ENCODE results near the gene MAML2.
A peak's percentile ranks its signal among the peaks of the same experiment; 100 is the strongest.

The MAML2 gene

DNA sequence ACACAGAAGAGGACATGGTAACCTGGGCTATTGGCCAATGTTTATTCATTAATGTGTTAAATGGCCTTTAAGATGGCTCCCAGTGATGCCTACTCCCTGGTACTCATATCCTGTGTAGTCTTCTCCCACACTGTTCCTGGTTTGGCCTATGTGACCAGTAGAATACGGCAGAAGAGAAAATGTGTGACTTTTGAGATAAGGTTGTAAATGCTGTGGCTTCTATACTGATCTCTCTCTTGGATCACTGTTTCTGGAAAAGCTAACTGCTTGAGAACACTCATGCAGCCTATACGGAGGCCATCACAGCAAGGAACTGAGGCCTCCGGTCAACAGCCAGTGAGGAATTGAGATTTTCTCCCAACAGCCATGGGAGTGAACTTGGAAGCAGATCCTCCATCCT, 24.1 kb downstream of the MAML2 start:
- Histone ChIP-seq H3K4me3 (ENCODE audit: low read length) (no peak overlapping the region), H3K79me2 (ENCODE audit: low read length) (peaks cover 96% of the 10 kb centered on the region), H3K36me3 (replicated peaks; ENCODE audit: insufficient read depth, low read length) (no peaks in the 10 kb centered on the region), H3K4me2 (ENCODE audit: low read depth, low read length) (no peak overlapping the region), H3K9me2 (replicated peaks; ENCODE audit: insufficient read depth, low read length) (no peaks in the 10 kb centered on the region), H3K27ac (ENCODE audit: low read length) (no peak overlapping the region), H3K9ac (ENCODE audit: low read length) (no peak overlapping the region), H3F3A (ENCODE audit: insufficient read depth, low read length) (peaks cover 16% of the 10 kb centered on the region), H3K4me1 (ENCODE audit: low read length) (peaks cover 29% of the 10 kb centered on the region), H3K27me3 (replicated peaks; ENCODE audit: insufficient read depth, low read length) (no peaks in the 10 kb centered on the region), H2AFZ (ENCODE audit: low read length) (no peak overlapping the region), H3K9me3 (replicated peaks; ENCODE audit: insufficient read depth, low read length) (no peaks in the 10 kb centered on the region), H4K20me1 (ENCODE audit: insufficient read depth, low read length) (0 out of 2 replicates have a peak, but pooled peaks cover under 1% of the 10 kb centered on the region)
- TF ChIP-seq, protein P1, sequence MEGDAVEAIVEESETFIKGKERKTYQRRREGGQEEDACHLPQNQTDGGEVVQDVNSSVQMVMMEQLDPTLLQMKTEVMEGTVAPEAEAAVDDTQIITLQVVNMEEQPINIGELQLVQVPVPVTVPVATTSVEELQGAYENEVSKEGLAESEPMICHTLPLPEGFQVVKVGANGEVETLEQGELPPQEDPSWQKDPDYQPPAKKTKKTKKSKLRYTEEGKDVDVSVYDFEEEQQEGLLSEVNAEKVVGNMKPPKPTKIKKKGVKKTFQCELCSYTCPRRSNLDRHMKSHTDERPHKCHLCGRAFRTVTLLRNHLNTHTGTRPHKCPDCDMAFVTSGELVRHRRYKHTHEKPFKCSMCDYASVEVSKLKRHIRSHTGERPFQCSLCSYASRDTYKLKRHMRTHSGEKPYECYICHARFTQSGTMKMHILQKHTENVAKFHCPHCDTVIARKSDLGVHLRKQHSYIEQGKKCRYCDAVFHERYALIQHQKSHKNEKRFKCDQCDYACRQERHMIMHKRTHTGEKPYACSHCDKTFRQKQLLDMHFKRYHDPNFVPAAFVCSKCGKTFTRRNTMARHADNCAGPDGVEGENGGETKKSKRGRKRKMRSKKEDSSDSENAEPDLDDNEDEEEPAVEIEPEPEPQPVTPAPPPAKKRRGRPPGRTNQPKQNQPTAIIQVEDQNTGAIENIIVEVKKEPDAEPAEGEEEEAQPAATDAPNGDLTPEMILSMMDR (IDR thresholded peaks at IDR 0.05; ENCODE audit: low read length): no peak
- TF ChIP-seq EZH2phosphoT487 (IDR thresholded peaks at IDR 0.05; ENCODE audit: low read length): no peak
- DNase-seq: no peak

DNA sequence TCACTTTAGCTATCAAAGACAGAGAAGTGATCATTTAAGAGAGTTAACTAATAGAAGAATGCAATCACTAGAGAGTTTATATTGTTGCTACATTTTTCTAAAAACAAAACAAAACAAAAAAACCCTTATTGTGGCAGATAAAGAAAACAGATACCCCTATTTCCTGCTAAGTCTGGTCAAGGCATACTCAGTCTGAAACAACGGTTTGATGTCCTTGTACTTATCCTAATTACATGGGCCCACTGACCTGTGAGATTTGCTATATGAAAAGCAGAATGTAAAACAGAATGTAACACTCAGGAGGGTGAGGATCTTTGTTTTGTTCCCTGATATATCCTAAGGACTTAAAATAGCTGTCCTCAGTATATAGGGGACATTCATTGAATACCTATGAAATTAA, 24.6 kb downstream of the MAML2 start:
- H3K27me3 ChIP-seq (replicated peaks; ENCODE audit: insufficient read depth, low read length): no peaks in the 10 kb centered on the region
- peak overlapping the region; percentile 44; the same call in 1 of the 2 replicates for H3K27ac ChIP-seq (ENCODE audit: low read length)
- TF ChIP-seq EZH2phosphoT487 (IDR thresholded peaks at IDR 0.05; ENCODE audit: low read length) (no peak), EZH2 (optimal IDR thresholded peaks at IDR 0.05; ENCODE audit: low read depth, low read length) (no peak)
- TF ChIP-seq, protein P1 (IDR thresholded peaks at IDR 0.05; ENCODE audit: low read length): no peak
- no peaks in the 10 kb centered on the region for H3K9me3 ChIP-seq (replicated peaks; ENCODE audit: insufficient read depth, low read length)
- H2AFZ ChIP-seq (ENCODE audit: low read length): no peak overlapping the region
- H3K36me3 ChIP-seq (replicated peaks; ENCODE audit: insufficient read depth, low read length): no peaks in the 10 kb centered on the region
- H3K9me2 ChIP-seq (replicated peaks; ENCODE audit: insufficient read depth, low read length): no peaks in the 10 kb centered on the region
- DNase-seq: no peak
- peaks cover 16% of the 10 kb centered on the region for H3F3A ChIP-seq (ENCODE audit: insufficient read depth, low read length)
- H4K20me1 ChIP-seq (ENCODE audit: insufficient read depth, low read length): no peaks in the 10 kb centered on the region
- peaks cover 29% of the 10 kb centered on the region for H3K4me1 ChIP-seq (ENCODE audit: low read length)
- peak overlapping the region; percentile 11; the same call in 1 of the 2 replicates for H3K4me2 ChIP-seq (ENCODE audit: low read depth, low read length)
- peaks cover 96% of the 10 kb centered on the region for H3K79me2 ChIP-seq (ENCODE audit: low read length)
- no peak overlapping the region for H3K9ac ChIP-seq (ENCODE audit: low read length)
- H3K4me3 ChIP-seq (ENCODE audit: low read length): no peak overlapping the region

DNA sequence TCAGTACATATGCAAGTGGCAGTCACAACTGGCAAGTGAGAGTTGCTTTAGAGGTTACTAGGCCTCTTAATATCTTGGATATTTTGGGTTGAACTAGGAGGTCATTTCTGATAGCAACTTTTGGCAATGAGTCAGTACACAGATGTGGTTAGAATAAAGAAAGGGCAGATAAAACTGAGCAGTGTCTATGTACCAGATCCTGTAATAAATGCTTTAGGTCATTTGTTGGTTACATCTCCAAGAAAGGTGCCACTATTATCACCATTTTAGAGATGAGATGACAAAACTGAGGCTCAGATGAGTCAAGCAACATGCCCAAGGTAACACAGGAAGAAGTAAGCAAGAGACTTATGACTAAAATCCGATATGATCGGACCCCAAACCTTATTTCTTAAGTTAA, 25.0 kb downstream of the MAML2 start:
- Histone ChIP-seq H3K36me3 (replicated peaks; ENCODE audit: insufficient read depth, low read length) (no peaks in the 10 kb centered on the region), H3K27me3 (replicated peaks; ENCODE audit: insufficient read depth, low read length) (no peaks in the 10 kb centered on the region), H3K4me2 (ENCODE audit: low read depth, low read length) (peak overlapping the region; percentile 11; the same call in 1 of the 2 replicates), H3K9ac (ENCODE audit: low read length) (no peak overlapping the region), H3F3A (ENCODE audit: insufficient read depth, low read length) (peaks cover 16% of the 10 kb centered on the region), H3K9me3 (replicated peaks; ENCODE audit: insufficient read depth, low read length) (no peaks in the 10 kb centered on the region), H3K4me1 (ENCODE audit: low read length) (peaks cover 29% of the 10 kb centered on the region), H4K20me1 (ENCODE audit: insufficient read depth, low read length) (no peaks in the 10 kb centered on the region), H3K4me3 (ENCODE audit: low read length) (no peak overlapping the region), H2AFZ (ENCODE audit: low read length) (no peak overlapping the region), H3K9me2 (replicated peaks; ENCODE audit: insufficient read depth, low read length) (no peaks in the 10 kb centered on the region), H3K79me2 (ENCODE audit: low read length) (peaks cover 96% of the 10 kb centered on the region), H3K27ac (ENCODE audit: low read length) (peak overlapping the region; percentile 44; the same call in 1 of the 2 replicates)
- DNase-seq: peak; percentile 7
- TF ChIP-seq EZH2phosphoT487 (IDR thresholded peaks at IDR 0.05; ENCODE audit: low read length): no peak
- TF ChIP-seq, protein P1 (IDR thresholded peaks at IDR 0.05; ENCODE audit: low read length): no peak
- TF ChIP-seq EZH2 (optimal IDR thresholded peaks at IDR 0.05; ENCODE audit: low read depth, low read length): no peak

Data from MM.1S (cell line).